ENCODE data around the gene SELENON.

GRCh38 chr1:25818569-25818968 lies 18.6 kb downstream of the SELENON start:
- TF ChIP-seq, protein P1, sequence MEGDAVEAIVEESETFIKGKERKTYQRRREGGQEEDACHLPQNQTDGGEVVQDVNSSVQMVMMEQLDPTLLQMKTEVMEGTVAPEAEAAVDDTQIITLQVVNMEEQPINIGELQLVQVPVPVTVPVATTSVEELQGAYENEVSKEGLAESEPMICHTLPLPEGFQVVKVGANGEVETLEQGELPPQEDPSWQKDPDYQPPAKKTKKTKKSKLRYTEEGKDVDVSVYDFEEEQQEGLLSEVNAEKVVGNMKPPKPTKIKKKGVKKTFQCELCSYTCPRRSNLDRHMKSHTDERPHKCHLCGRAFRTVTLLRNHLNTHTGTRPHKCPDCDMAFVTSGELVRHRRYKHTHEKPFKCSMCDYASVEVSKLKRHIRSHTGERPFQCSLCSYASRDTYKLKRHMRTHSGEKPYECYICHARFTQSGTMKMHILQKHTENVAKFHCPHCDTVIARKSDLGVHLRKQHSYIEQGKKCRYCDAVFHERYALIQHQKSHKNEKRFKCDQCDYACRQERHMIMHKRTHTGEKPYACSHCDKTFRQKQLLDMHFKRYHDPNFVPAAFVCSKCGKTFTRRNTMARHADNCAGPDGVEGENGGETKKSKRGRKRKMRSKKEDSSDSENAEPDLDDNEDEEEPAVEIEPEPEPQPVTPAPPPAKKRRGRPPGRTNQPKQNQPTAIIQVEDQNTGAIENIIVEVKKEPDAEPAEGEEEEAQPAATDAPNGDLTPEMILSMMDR (conservative IDR thresholded peaks at IDR 0.05; ENCODE audit: low read length): no peak
- TF ChIP-seq EZH2phosphoT487 (IDR thresholded peaks at IDR 0.05; ENCODE audit: borderline replicate concordance, low read depth, low read length): no peak
